GM06990 (cell line): Measurements from ENCODE around the gene ZNF469.
"Not testable (repeated sequence)": the region's sequence is repeated elsewhere in the genome, so short reads cannot be mapped to it uniquely, and the experiment has no call there.

Source experiments
- DNase-seq: peaks from one replicate; pipeline ENCODE4 v3.0.0-alpha.2; 2011; ENCODE audit not compliant: insufficient read length; ENCODE audit errors: extremely low read depth
- H3K27me3 ChIP-seq: replicated peaks from 2 replicates; pipeline ENCODE4 v1.6.0; 2011; ENCODE audit warnings: low read length; ENCODE audit not compliant: control insufficient read depth, insufficient read depth
- H3K36me3 ChIP-seq: 2 replicates; pipeline ENCODE4 v1.5.1; 2011; ENCODE audit warnings: low read length; ENCODE audit not compliant: control insufficient read depth, insufficient read depth
- H3K4me3 ChIP-seq: replicated peaks from 2 replicates; pipeline ENCODE4 v1.5.1; 2011; ENCODE audit warnings: low read depth, mild to moderate bottlenecking, control low read depth, low read length
- CTCF ChIP-seq: IDR thresholded peaks from 2 replicates; pipeline ENCODE4 v1.5.1; 2011; ENCODE audit warnings: low read length, control low read depth, mild to moderate bottlenecking, inconsistent platforms; ENCODE audit not compliant: insufficient read depth, poor library complexity, severe bottlenecking

The ZNF469 gene

GRCh38 chr16:88356124-88356726 is 26.5 kb upstream of the ZNF469 start:
- no peak for TF ChIP-seq CTCF
- H3K27me3 ChIP-seq: no peaks in the 10 kb centered on the region
- H3K36me3 ChIP-seq: no peaks in the 10 kb centered on the region
- no peak for DNase-seq
- no peak overlapping the region for H3K4me3 ChIP-seq

GRCh38 chr16:88356727-88357199 is 26.0 kb upstream of the ZNF469 start:
- H3K4me3 ChIP-seq: no peak overlapping the region
- no peak for TF ChIP-seq CTCF
- no peak for DNase-seq
- no peaks in the 10 kb centered on the region for H3K36me3 ChIP-seq
- H3K27me3 ChIP-seq: no peaks in the 10 kb centered on the region

- no peak overlapping the region for H3K4me3 ChIP-seq
- no peaks in the 10 kb centered on the region for H3K36me3 ChIP-seq
- no peak for TF ChIP-seq CTCF
- H3K27me3 ChIP-seq: no peaks in the 10 kb centered on the region
- no peak for DNase-seq
Observed at GRCh38 chr16:88357317-88358022, 25.3 kb upstream of the ZNF469 start.

GRCh38 chr16:88358023-88358420 is 24.7 kb upstream of the ZNF469 start:
- no peaks in the 10 kb centered on the region for H3K27me3 ChIP-seq
- no peaks in the 10 kb centered on the region for H3K36me3 ChIP-seq
- DNase-seq: no peak
- no peak overlapping the region for H3K4me3 ChIP-seq
- TF ChIP-seq CTCF: no peak

GRCh38 chr16:88359008-88359407 is 23.8 kb upstream of the ZNF469 start:
- H3K36me3 ChIP-seq: no peaks in the 10 kb centered on the region
- H3K4me3 ChIP-seq: no peak overlapping the region
- TF ChIP-seq CTCF: no peak
- H3K27me3 ChIP-seq: no peaks in the 10 kb centered on the region
- no peak for DNase-seq

GRCh38 chr16:88360401-88360800 is 22.4 kb upstream of the ZNF469 start:
- not testable (repeated sequence) for DNase-seq, H3K36me3 ChIP-seq, H3K27me3 ChIP-seq, H3K4me3 ChIP-seq
